Right cardiac atrium (tissue), 5 donors: ENCODE data around the gene SPATA17. TPM values are rescaled to one million over a fixed set of nuclear protein-coding genes. Genes with fewer than 3 reads are reported as not detected.
"Not testable (repeated sequence)": the region's sequence is repeated elsewhere in the genome, so short reads cannot be mapped to it uniquely, and the experiment has no call there.

Experiments used
- ATAC-seq, 2 donors: fragments of 200-7000 bp; cut with Tn5 transposase; one replicate each; pipeline versions ENCODE4 v1.8.0 to v1.9.1; 2020; ENCODE audit warnings: moderate library complexity in 2 of 2, mild to moderate bottlenecking in 1 of 2
- DNase-seq, 3 donors: peaks; one replicate each; pipeline ENCODE4 v3.0.0-alpha.2; 2020
- H3K27ac ChIP-seq: one replicate; pipeline ENCODE4 v1.5.1; 2013; ENCODE audit warnings: mild to moderate bottlenecking, low read length, control low read depth, moderate library complexity
- H3K27me3 ChIP-seq: one replicate; pipeline ENCODE4 v1.6.1; 2013; ENCODE audit not compliant: control insufficient read depth, insufficient read depth
- H3K4me1 ChIP-seq: one replicate; pipeline ENCODE4 v1.6.1; 2013; ENCODE audit warnings: low read length; ENCODE audit not compliant: control insufficient read depth, insufficient read depth
- H3K4me3 ChIP-seq: one replicate; pipeline ENCODE4 v1.5.1; 2013; ENCODE audit warnings: low read length, control low read depth
- H3K9me3 ChIP-seq: one replicate; pipeline ENCODE4 v1.6.1; 2013; ENCODE audit warnings: low read length; ENCODE audit not compliant: control insufficient read depth
- WGBS: extraction: QIAGEN DNeasy Blood & Tissue Kit; methylation state at CpG from one replicate; pipeline ENCODE4 v1.1.7; 2013; 5-methylcytosine and 5-hydroxymethylcytosine counted together
- intact Hi-C, 4 donors: fragments of 100-400 bp; cut with DNase I; formaldehyde crosslinking; loops; one replicate each; pipeline versions ENCODE4 v1.11.0 to v1.14.0; 2022 to 2023
- polyA plus RNA-seq: library from polyadenylated mRNA; stranded (reverse); fragments of 200-250 nt; gene quantifications from one replicate; pipeline ENCODE4 v1.2.3, GENCODE V29; 2013
- total RNA-seq, 4 donors: library from RNA; stranded (reverse); fragmentation: NEBNext Ultra II Directional; extraction: Animal tissue kit (Norgen Biotek cat#: 25700); gene quantifications; one replicate each; pipeline ENCODE4 v1.2.1, GENCODE V29; 2021
- donor health status: healthy with polysubstance abuse.
- donor health status: DM: no; HTN: yes; CAD: no.
- donor health status: DM: no; HTN: no; CAD: no.
- donor health status: DM: no; HTN: yes; CAD: no; lungs with severe emphysema.
- donor health status: DM: yes; HTN: yes; CAD: no.

Gene SPATA17
- total and polyA plus RNA-seq, 5 donors = 0.62 to 2.5 (median 1.3) TPM

DNA sequence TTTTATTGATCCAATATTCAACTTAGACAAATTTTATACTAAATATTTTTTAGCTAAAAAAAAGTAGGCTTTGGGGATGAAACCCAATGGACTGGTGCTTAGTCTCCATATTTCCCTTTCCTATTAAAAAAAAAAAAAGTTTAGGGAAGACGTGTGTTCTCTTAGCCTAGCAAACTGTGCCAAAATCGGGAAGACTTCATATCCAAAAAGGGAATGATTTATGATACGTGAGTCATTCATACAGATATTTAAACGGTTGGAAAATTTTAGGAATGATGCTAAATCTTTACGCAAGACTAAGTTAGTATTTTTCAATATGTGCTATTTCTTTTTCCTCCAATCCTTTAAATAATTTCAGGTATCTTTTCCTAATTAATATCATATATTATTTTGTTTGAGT, 50.7 kb downstream of the SPATA17 start:
- intact Hi-C loops = no loop called here

GRCh38 chr1:217687511-217687910, 56.4 kb downstream of the SPATA17 start:
- Histone ChIP-seq H3K9me3 (no peaks in the 10 kb centered on the region), H3K27ac (no peak overlapping the region), H3K4me3 (no peak overlapping the region), H3K4me1 (no peaks in the 10 kb centered on the region), H3K27me3 (no peaks in the 10 kb centered on the region)
- no peak for DNase-seq
- intact Hi-C loops = no loop called here
- WGBS = 81% methylated on average over 4 of the region's 4 CpGs
- no peak for ATAC-seq

More for the DNA sequence above, 50.7 kb downstream of the SPATA17 start:
- ATAC-seq = no peak
- H3K4me3 ChIP-seq = no peak overlapping the region
- H3K4me1 ChIP-seq = no peaks in the 10 kb centered on the region
- H3K27me3 ChIP-seq = no peaks in the 10 kb centered on the region
- WGBS = 77% methylated on average over 5 of the region's 5 CpGs
- H3K27ac ChIP-seq = no peak overlapping the region
- DNase-seq = no peak
- no peaks in the 10 kb centered on the region for H3K9me3 ChIP-seq

DNA sequence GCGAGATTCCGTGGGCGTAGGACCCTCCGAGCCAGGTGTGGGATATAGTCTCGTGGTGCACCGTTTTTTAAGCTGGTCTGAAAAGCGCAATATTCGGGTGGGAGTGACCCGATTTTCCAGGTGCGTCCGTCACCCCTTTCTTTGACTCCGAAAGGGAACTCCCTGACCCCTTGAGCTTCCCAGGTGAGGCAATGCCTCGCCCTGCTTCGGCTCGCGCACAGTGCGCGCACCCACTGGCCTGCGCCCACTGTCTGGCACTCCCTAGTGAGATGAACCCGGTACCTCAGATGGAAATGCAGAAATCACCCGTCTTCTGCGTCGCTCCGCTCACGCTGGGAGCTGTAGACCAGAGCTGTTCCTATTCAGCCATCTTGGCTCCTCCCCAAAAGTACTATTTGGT, 65.0 kb downstream of the SPATA17 start:
- intact Hi-C loops, H3K27ac ChIP-seq, H3K4me1 ChIP-seq, ATAC-seq, H3K4me3 ChIP-seq, H3K9me3 ChIP-seq, H3K27me3 ChIP-seq, DNase-seq: not testable (repeated sequence)
- WGBS = 96% methylated on average over 22 of the region's 25 CpGs

- 93% methylated on average over 6 of the region's 6 CpGs for WGBS
- no peak for ATAC-seq
- intact Hi-C loops = no loop called here
Measured at GRCh38 chr1:217703326-217703725, 72.2 kb downstream of the SPATA17 start.

DNA sequence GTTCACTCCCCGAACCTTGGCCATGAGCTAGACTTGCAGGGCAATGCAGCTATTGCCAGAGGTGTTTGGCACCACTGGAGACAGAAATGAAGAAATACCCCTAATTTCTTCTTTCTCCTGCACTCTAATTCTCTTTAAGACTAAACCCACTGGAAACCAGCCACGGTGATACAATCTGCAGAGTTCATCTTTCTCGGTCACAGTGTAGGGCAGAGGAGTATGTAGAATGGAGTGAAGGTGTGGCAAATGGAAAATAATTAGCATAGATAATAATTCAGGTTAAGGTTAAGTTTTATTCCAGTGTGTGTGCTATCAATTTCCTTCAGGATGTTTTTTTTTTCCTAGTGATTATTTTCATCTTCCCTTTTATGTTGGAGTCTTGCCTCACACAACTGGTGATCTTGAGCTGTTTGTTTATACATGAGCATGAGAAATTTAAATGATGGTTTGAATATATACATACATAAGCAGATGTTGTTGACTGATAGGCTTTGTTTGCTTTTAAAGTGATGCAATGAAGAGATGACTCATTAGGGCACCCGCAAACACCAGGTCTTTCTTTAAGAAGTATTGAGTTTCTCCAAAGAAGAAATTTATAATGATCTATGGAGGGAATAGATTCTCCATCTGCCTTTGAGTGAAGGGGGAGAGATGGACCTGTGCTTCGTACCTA, 81.9 kb downstream of the SPATA17 start:
- intact Hi-C loops = no loop called here
- Histone ChIP-seq H3K4me3 (no peak overlapping the region), H3K27ac (no peak overlapping the region), H3K9me3 (no peaks in the 10 kb centered on the region), H3K4me1 (no peaks in the 10 kb centered on the region), H3K27me3 (no peaks in the 10 kb centered on the region)
- DNase-seq (no peak), ATAC-seq (no peak)
- 84% methylated on average over 5 of the region's 5 CpGs for WGBS

More at GRCh38 chr1:217703326-217703725, 72.2 kb downstream of the SPATA17 start:
- Histone ChIP-seq H3K4me1 (no peaks in the 10 kb centered on the region), H3K9me3 (no peaks in the 10 kb centered on the region), H3K4me3 (no peak overlapping the region), H3K27me3 (no peaks in the 10 kb centered on the region), H3K27ac (no peak overlapping the region)
- no peak for DNase-seq

- intact Hi-C loops = no loop called here
- whole genome bisulfite sequencing = 95% methylated on average over 4 of the region's 4 CpGs
Measured at GRCh38 chr1:217715681-217716080, 84.5 kb downstream of the SPATA17 start.

GRCh38 chr1:217717959-217718358, 86.8 kb downstream of the SPATA17 start:
- 94% methylated on average over 1 of the region's 1 CpG for WGBS
- intact Hi-C loops = no loop called here

More at GRCh38 chr1:217715681-217716080, 84.5 kb downstream of the SPATA17 start:
- H3K27me3 ChIP-seq = no peaks in the 10 kb centered on the region
- H3K4me3 ChIP-seq = no peak overlapping the region
- no peak overlapping the region for H3K27ac ChIP-seq
- DNase-seq (no peak), ATAC-seq (no peak)
- H3K4me1 ChIP-seq = no peaks in the 10 kb centered on the region
- H3K9me3 ChIP-seq = no peaks in the 10 kb centered on the region

DNA sequence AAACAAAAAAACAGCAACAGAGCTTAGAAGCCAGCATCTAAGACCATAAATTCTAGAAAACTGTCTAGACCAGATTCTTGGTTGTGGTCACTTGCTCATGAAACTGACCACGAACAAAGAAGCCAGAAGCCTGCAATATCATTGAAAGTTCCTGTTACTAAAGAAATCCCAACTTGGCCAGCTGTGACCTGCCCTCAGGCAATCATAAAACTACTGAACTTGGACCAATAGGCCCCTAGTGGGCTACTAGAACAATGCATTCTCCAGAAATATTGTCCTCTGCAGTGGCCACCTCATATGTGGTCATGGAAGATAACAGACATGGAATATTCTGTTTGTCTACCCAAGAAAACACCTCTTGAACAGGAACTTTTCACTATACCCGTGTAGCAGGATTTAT, 87.7 kb downstream of the SPATA17 start:
- intact Hi-C loops = no loop called here
- Histone ChIP-seq H3K9me3 (no peaks in the 10 kb centered on the region), H3K4me1 (no peaks in the 10 kb centered on the region), H3K27me3 (no peaks in the 10 kb centered on the region), H3K4me3 (no peak overlapping the region), H3K27ac (no peak overlapping the region)
- no peak for ATAC-seq
- DNase-seq = no peak
- 71% methylated on average over 2 of the region's 2 CpGs for WGBS

More at GRCh38 chr1:217717959-217718358, 86.8 kb downstream of the SPATA17 start:
- no peak for DNase-seq
- Histone ChIP-seq H3K9me3 (no peaks in the 10 kb centered on the region), H3K4me3 (no peak overlapping the region), H3K27ac (no peak overlapping the region), H3K4me1 (no peaks in the 10 kb centered on the region), H3K27me3 (no peaks in the 10 kb centered on the region)
- no peak for ATAC-seq

- Histone ChIP-seq H3K27ac (no peak overlapping the region), H3K27me3 (no peaks in the 10 kb centered on the region), H3K9me3 (no peaks in the 10 kb centered on the region), H3K4me3 (no peak overlapping the region), H3K4me1 (no peaks in the 10 kb centered on the region)
- no peak for ATAC-seq
- WGBS = 42% methylated on average over 1 of the region's 1 CpG
- intact Hi-C loops = no loop called here
- DNase-seq = no peak
Measured at GRCh38 chr1:217721692-217722091, 90.5 kb downstream of the SPATA17 start.

DNA sequence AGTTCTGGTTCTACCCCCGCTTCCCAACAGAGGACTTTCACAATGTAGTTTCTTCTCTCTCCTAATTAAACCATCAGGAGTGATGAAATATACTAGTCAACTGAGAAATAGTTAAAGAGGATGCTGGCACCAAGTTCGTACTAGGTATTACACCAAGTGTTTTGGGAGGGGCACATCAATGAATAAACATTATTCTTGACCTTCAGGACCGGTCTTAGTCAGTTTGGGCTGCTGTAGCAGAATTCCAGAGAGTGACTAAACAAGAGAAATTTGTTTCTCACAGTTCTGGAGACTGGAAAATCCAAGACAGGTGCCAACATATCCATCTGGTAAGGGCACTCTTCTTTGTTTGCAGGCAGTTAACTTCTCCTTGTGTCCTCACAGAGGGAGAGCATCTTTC, 103.8 kb downstream of the SPATA17 start:
- no peak for ATAC-seq
- Histone ChIP-seq H3K9me3 (no peaks in the 10 kb centered on the region), H3K27me3 (no peaks in the 10 kb centered on the region), H3K27ac (no peak overlapping the region), H3K4me3 (no peak overlapping the region), H3K4me1 (no peaks in the 10 kb centered on the region)
- intact Hi-C loops = no loop called here
- 77% methylated on average over 3 of the region's 3 CpGs for WGBS
- no peak for DNase-seq

- no peak overlapping the region for H3K27ac ChIP-seq
- H3K9me3 ChIP-seq = no peaks in the 10 kb centered on the region
- intact Hi-C loops = no loop called here
- DNase-seq (no peak), ATAC-seq (no peak)
- H3K27me3 ChIP-seq = no peaks in the 10 kb centered on the region
- WGBS = 83% methylated on average over 2 of the region's 2 CpGs
- no peaks in the 10 kb centered on the region for H3K4me1 ChIP-seq
- H3K4me3 ChIP-seq = no peak overlapping the region
Measured at GRCh38 chr1:217747156-217747769, 116.1 kb downstream of the SPATA17 start.
